Measurements from ENCODE around the gene STAT5A. TPM values are rescaled to one million over a fixed set of nuclear protein-coding genes. Genes with fewer than 3 reads are reported as not detected.
A peak's percentile ranks its signal among the peaks of the same experiment; 100 is the strongest.

STAT5A gene
- total RNA-seq, 1 donor from 2014 or later: 42.0 TPM

DNA sequence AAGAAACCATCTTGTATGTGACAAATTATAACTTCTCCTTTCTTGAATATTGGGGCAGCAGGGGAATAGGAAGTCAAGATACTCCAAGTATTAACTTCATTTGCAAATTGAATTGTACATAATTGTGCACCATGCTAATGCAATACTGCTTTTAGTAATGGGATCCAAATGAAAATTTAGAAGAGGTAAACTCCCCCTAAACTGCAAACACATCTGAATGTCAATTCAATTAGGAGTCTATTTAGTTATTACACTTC, 16.6 kb upstream of the STAT5A start:
- H3K27ac ChIP-seq: no peak overlapping the region
- ATAC-seq: no peak
- no peaks in the 10 kb centered on the region for H3K36me3 ChIP-seq
- TF ChIP-seq, protein P1, sequence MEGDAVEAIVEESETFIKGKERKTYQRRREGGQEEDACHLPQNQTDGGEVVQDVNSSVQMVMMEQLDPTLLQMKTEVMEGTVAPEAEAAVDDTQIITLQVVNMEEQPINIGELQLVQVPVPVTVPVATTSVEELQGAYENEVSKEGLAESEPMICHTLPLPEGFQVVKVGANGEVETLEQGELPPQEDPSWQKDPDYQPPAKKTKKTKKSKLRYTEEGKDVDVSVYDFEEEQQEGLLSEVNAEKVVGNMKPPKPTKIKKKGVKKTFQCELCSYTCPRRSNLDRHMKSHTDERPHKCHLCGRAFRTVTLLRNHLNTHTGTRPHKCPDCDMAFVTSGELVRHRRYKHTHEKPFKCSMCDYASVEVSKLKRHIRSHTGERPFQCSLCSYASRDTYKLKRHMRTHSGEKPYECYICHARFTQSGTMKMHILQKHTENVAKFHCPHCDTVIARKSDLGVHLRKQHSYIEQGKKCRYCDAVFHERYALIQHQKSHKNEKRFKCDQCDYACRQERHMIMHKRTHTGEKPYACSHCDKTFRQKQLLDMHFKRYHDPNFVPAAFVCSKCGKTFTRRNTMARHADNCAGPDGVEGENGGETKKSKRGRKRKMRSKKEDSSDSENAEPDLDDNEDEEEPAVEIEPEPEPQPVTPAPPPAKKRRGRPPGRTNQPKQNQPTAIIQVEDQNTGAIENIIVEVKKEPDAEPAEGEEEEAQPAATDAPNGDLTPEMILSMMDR (IDR thresholded peaks at IDR 0.05): no peak
- intact Hi-C loops (cut with DNase I): no loop called here
- no peak overlapping the region for H3K4me3 ChIP-seq
- H3K4me1 ChIP-seq: peaks cover 38% of the 10 kb centered on the region
- no peaks in the 10 kb centered on the region for H3K9me3 ChIP-seq
- DNase-seq: no peak
- H3K27me3 ChIP-seq: no peaks in the 10 kb centered on the region

DNA sequence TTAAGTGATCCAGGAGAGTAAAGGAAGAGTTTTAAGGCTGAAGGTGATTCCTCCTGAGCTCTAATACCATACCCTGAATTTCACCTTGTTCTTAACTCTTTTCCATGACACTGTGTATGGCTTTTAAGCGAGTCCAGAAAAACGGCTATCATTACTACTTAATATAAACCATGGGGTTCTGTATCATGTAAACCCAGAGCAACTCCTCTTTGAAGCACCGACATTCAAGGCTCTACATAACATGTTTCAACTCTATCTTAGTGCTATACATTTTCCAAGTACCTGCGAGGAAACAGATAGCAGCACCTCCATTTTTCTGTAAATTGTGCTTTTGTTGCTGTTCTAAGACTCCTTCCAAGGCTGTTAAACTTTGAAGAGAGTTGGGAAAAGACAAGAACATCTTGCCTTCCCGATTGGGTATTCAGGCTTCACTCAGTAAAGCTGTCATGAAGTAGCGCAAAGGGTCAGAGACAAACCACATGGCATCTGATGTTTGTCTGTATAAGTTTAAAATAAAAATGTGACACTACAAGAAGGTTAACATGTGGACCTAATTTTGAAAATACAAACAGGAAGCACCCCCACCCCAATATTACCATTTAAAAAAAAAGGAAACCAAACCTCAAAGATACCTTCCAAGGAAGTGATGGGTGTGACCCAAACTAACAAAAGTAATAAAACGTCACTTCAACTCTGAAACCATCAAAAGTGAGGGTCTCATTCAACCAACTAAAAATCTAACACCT, 16.0 kb upstream of the STAT5A start:
- Histone ChIP-seq H3K9me3 (no peaks in the 10 kb centered on the region), H3K4me1 (peaks cover 39% of the 10 kb centered on the region), H3K36me3 (no peaks in the 10 kb centered on the region), H3K27ac (no peak overlapping the region), H3K4me3 (no peak overlapping the region), H3K27me3 (no peaks in the 10 kb centered on the region)
- ATAC-seq: no peak
- no peak for DNase-seq
- intact Hi-C loops (cut with DNase I): no loop called here
- TF ChIP-seq, protein P1 (IDR thresholded peaks at IDR 0.05): no peak

DNA sequence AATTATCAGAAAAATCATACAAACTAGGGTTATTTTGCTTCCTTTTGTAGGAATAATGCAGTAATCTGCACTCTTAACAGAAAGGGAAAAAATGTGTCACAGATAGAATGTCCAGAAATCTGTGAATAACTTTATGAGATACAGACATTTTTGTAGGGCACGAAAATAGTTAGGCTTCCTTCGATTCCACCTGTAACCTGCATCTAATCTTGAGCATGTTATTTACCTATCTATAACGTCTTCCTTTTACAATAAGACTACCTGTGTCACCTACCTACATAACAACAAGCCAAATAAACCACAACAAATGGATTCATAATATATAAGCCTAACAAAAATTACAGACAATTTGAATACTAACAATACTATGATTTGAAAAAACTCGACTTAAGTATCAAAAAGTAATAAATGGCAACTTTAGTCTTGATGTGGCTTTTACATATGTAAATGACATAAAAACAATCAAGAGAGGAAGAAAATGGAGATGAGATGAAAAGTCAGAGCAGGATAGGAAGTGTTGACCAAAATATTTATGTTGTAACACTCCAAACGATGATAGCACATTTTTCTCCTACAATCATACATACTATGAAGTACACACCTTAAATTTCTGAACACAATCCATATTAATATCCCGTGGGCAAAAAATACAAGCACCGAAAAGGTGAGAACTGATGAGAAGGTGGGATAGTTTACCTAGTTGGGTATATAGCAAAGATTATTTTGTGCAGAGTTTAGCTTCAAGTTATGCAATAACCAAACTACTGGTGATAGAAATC, 14.6 kb upstream of the STAT5A start:
- TF ChIP-seq, protein P1 (IDR thresholded peaks at IDR 0.05): no peak
- intact Hi-C loops (cut with DNase I): no loop called here
- Histone ChIP-seq H3K27ac (no peak overlapping the region), H3K9me3 (no peaks in the 10 kb centered on the region), H3K4me3 (no peak overlapping the region), H3K27me3 (no peaks in the 10 kb centered on the region), H3K36me3 (no peaks in the 10 kb centered on the region), H3K4me1 (peaks cover 40% of the 10 kb centered on the region)
- ATAC-seq (no peak), DNase-seq (no peak)

DNA sequence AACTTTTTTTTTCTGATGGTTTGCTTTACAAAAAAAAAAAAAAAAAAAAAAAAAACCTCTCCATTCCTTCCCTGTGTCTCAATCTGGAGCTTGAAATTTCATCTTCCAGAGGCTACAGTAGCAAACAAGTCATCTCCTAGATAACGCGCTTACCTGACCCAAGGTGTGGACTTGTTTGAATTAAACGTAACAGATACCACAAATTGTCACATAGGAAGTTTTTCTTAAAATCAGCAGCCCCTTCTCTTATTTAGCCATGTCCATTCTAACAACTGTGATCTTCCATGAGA, 14.1 kb upstream of the STAT5A start:
- Histone ChIP-seq H3K27me3 (no peaks in the 10 kb centered on the region), H3K4me1 (peaks cover 40% of the 10 kb centered on the region), H3K4me3 (peak overlapping the region; percentile 85), H3K27ac (peak overlapping the region; percentile 61), H3K36me3 (no peaks in the 10 kb centered on the region), H3K9me3 (no peaks in the 10 kb centered on the region)
- DNase-seq (no peak), ATAC-seq (no peak)
- intact Hi-C loops (cut with DNase I): no loop called here
- TF ChIP-seq, protein P1 (IDR thresholded peaks at IDR 0.05): no peak

DNA sequence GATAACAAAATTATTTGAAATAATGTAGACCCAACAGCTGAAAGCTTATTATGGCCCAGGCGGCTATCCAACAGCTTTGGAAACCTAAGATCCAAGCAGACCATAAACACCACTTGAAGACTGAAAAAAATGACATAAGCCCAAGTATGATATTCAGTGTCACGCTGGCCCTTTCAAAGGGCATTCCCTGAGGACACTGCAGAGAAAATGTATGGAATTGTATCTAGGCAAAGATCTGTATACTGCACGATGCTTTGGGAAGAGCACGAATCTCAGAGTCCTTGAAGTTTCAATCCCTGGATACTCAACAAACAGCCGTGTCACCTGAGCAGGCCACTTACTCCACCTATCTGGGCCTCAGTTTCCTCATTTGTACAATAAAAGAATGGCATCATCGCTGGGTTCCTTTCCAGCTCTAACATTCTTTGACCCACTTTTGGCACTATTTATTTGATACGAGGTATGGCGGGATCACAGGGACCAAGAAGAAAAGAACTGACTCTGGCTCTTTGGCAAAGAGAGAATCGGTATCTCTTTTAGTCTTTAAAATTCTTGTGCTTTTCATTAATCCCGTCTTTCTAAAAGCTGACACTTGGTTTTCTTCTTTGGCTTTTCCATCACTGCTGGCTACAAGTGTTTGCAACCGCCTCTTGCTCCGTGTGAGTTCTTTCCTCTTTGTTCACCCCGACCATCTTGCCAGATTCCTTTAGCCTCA, 13.3 kb upstream of the STAT5A start:
- H3K36me3 ChIP-seq: no peaks in the 10 kb centered on the region
- peak overlapping the region; percentile 61 for H3K27ac ChIP-seq
- H3K4me3 ChIP-seq: peak overlapping the region; percentile 85
- ATAC-seq: no peak
- H3K9me3 ChIP-seq: no peaks in the 10 kb centered on the region
- TF ChIP-seq, protein P1 (IDR thresholded peaks at IDR 0.05): no peak
- no peak for DNase-seq
- peaks cover 40% of the 10 kb centered on the region for H3K4me1 ChIP-seq
- intact Hi-C loops (cut with DNase I): no loop called here
- H3K27me3 ChIP-seq: no peaks in the 10 kb centered on the region

Data from upper lobe of right lung (tissue), 1 donor.